GM13977 (cell line): ENCODE data around the gene TMEM240.
A peak's percentile ranks its signal among the peaks of the same experiment; 100 is the strongest.

Experiments
- DNase-seq: peaks from one replicate; pipeline ENCODE4 v3.0.0; 2012; ENCODE audit warnings: low spot score
- in situ Hi-C: fragments of 300-500 bp; cut with MboI; formaldehyde crosslinking; loops from one replicate; pipeline ENCODE4 v1.12.0; 2022; ENCODE audit warnings: low sequenced_read_pairs, low pct_unique_long_range_greater_than_20kb, mixed read lengths, inconsistent platforms; ENCODE audit not compliant: unreplicated experiment
- TF ChIP-seq, protein P1 (sequence below): IDR thresholded peaks from 2 replicates; pipeline ENCODE4 v1.5.1; 2012; ENCODE audit warnings: mild to moderate bottlenecking, control low read depth; ENCODE audit not compliant: insufficient read depth; ENCODE audit errors: extremely low read depth, missing control alignments

The TMEM240 gene

DNA sequence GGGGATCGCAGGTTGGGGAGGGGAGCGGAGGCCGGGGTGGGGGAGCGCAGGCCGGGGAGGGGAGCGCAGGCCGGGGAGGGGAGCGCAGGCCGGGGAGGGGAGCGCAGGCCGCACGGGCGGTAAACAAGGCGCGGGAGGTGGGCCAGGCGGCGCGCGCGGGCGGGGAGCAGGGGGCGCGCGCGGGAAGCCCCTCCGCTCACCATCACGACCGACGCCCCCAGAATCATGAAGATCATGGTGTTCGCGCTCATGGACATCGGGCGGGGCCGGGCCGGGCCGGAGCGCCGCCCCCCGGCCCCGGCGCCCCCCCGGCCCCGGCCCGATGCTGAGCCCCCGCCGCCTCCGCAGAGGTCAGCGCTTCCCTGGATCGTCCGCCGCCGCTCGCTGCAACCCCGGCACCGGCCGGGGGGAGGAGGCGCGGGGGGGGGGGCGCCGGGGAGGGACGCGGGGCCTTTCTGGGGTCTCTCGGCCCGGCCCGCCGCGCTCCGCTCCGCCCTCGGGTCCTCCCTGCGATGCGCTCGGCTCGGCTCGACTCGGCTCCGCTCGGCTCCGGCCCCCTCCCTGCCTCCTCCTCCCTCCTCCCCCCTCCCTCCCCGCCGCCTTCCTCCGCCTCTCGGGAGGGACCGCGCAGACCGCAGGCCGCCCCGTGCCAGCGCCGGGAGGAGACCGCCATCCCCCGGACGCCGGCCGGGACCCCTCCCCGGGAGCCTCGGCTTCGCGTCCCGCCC lies at the start of gene TMEM240:
Gene TMEM240 (minus strand): TSS at position 535 of the 728 bp plus-strand sequence. CDS start 278 bp downstream, at position 257.
- DNase-seq, result peak; percentile 89
- TF ChIP-seq, protein P1, sequence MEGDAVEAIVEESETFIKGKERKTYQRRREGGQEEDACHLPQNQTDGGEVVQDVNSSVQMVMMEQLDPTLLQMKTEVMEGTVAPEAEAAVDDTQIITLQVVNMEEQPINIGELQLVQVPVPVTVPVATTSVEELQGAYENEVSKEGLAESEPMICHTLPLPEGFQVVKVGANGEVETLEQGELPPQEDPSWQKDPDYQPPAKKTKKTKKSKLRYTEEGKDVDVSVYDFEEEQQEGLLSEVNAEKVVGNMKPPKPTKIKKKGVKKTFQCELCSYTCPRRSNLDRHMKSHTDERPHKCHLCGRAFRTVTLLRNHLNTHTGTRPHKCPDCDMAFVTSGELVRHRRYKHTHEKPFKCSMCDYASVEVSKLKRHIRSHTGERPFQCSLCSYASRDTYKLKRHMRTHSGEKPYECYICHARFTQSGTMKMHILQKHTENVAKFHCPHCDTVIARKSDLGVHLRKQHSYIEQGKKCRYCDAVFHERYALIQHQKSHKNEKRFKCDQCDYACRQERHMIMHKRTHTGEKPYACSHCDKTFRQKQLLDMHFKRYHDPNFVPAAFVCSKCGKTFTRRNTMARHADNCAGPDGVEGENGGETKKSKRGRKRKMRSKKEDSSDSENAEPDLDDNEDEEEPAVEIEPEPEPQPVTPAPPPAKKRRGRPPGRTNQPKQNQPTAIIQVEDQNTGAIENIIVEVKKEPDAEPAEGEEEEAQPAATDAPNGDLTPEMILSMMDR, result no peak
- in situ Hi-C loops, result no loop called here

DNA sequence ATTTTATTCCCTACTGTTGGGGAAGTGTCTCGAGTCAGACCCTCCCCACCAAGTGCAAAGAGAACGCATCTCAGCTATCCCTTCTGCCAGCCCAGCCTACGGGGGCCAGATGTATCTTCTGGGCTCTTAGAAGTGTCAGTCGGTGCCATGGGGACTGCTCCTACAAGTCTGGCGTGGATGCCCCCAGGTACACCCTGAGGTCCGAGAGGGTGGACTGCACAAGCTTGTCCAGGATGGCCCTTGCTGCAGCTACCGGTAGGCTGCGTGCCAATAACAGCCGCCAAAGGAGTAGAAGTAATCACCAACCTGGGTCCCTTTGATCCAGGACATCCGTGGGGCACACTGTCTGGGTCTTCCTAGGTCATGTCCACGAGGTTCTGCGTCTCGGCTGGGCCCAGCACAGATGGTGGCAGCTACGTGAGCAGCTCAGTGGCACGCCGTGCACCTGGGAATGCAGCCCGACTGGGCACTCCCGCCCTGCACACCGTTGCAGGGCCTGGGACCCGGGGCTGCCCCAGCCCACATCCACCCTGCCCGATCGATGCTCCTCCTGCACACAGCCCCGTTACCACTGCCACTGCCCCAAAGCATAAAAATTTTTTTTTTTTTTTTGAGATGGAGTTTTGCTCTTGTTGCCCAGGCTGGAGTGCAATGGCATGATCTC lies 43.1 kb upstream of the TMEM240 start:
- TF ChIP-seq, protein P1, result no peak
- in situ Hi-C loops, result no loop called here
- no peak for DNase-seq

DNA sequence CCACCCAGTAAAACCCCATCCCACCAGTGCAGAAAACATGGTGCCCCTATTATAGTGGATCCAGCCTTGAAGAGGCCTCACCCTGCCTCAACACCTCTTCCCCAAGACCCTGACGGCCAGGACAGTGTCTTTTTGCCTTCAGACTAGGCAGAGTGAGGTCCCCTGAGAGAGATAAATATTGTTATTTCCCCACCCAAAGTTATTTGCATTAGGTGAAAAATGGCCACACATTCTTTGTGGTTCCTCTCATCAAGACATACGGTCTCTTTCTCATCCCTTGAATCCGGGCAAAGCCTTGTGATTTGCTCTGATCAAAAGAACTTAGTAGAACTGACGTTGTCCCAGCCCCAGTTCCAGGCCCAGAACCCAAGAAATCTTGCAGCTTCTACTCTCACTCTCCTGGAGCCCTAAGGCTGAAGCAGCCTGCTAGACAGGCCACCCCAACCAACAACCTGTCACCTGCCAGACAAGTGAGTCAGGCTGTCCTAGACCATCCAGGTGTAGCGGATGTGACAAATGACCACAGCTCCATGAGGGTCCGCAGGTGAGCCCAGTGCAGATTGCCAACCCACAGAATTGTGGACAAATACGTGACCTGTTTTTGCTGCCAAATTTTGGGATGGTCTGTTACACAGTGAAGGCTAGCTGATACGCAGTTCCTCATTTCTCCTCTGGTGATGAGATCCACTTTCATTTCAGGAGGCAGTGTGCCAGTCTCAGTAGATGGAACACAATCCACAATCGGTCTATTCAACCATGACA lies 42.3 kb upstream of the TMEM240 start:
- TF ChIP-seq, protein P1, result no peak
- DNase-seq, result no peak
- in situ Hi-C loops, result no loop called here

DNA sequence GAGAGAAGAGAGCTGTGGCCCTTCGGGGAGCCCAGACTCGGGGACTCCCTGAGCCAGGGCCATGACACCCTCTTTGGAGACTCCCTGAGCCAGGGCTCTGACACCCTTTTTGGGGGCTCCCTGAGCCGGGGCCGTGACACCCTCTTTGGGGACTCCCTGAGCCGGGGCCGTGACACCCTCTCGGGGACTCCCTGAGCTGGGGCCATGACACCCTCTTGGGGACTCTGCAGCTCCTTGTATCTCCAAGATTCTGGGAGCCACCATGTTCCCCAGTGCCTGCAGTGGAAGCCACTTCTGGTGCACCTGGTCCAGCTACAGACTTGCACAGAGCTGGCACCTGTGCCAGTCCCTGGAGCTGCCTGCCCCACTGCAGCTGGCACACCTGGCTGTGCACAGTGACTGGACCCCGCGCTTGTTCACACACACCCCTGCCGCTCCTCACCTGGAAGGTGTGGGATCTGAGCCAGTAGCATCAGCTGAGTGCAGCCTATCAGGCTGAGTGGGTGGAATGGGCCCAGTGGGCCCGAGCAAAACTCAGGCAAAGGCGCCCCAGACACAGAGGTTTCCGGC lies 38.0 kb upstream of the TMEM240 start:
- in situ Hi-C loops, result no loop called here
- DNase-seq, result no peak
- TF ChIP-seq, protein P1, result no peak

DNA sequence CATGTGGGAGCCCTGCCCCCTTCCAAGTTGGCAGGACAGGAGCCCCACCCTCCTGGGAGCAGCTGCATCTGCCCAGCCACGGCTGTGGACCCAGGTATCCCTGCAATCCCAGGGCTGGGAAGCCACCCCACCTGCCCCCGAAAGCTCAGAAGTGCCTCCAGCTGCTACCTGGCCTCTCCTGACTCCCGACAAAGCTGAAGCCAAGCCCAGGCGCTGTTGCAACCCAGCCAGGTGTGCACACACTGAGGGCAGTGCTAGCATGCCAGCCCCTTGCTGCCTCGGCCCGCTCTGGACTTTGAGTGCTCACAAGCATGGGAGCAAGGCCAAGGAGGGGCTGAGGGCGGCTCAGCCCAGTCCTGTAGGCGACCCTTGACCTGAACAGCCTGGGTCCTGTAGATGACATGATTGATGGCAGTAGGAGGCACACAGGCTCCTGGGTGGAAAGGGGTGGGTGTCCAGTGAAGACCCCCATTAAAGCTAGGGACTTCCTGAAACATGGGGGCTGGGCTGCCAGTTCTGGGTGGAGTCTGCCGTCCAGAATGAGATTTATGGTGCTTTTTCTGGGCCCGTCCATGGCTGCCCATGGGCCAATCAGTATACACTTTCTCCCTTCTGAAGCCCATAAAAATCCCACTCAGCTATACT lies 37.1 kb upstream of the TMEM240 start:
- in situ Hi-C loops, result no loop called here
- TF ChIP-seq, protein P1, result no peak
- DNase-seq, result no peak

DNA sequence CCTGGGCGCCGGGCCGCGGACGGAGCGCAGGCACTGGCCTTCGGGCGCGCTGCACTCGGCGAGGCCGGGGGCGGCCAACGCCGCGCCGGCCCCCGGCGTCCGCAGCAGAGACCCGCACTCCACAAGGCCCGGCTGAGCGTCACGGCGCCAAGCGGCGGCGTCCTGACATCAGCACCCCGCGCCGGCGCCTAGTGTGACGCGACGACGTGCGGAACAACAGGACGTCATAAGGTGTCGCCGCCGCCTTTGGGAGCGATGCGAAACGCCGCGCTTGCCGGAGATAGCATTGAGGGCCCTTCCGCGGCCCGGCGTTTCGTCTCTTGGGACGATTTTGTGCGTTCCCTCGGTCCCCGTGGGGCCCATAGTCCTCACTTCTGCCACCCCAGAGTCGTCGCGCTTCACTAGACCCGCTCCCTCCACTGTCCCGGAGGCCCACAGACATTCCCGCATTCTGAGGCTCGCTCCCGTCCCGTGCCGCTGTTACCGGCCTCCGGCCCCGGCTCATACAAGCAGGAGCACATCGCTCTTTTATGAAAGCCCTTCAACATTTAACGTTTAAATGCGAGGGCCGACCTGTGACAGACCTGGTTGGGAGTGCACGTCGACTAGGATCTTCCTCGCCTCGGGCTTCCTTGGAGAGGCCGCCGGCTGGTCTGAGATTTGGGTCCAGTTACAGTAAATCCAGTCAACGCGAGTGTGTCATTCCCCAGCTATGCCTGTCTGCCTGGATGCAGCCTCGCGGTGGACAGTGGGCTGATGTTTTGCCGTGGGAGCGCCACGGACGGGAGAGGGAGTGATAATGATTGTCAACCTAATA lies 34.5 kb upstream of the TMEM240 start, which contains the start of gene SSU72:
Gene SSU72 (minus strand): TSS at position 143 of the 817 bp plus-strand sequence. CDS start 306 bp downstream, outside the sequence.
- TF ChIP-seq, protein P1, result no peak
- in situ Hi-C loops, result no loop called here
- DNase-seq, result peak; percentile 99
